ENCODE data around the gene KRTAP10-2.
"Not testable (repeated sequence)": the region's sequence is repeated elsewhere in the genome, so short reads cannot be mapped to it uniquely, and the experiment has no call there.

- TF ChIP-seq, protein P1, sequence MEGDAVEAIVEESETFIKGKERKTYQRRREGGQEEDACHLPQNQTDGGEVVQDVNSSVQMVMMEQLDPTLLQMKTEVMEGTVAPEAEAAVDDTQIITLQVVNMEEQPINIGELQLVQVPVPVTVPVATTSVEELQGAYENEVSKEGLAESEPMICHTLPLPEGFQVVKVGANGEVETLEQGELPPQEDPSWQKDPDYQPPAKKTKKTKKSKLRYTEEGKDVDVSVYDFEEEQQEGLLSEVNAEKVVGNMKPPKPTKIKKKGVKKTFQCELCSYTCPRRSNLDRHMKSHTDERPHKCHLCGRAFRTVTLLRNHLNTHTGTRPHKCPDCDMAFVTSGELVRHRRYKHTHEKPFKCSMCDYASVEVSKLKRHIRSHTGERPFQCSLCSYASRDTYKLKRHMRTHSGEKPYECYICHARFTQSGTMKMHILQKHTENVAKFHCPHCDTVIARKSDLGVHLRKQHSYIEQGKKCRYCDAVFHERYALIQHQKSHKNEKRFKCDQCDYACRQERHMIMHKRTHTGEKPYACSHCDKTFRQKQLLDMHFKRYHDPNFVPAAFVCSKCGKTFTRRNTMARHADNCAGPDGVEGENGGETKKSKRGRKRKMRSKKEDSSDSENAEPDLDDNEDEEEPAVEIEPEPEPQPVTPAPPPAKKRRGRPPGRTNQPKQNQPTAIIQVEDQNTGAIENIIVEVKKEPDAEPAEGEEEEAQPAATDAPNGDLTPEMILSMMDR (IDR thresholded peaks at IDR 0.05), result not testable (repeated sequence)
- TF ChIP-seq POLR2A (IDR thresholded peaks at IDR 0.05), result not testable (repeated sequence)
Observed at GRCh38 chr21:44601091-44601490, 49.8 kb upstream of the KRTAP10-2 start.
